H1 (cell line): ENCODE data around the gene ADAMTS3.

ENCODE experiments used
- ATF3 ChIP-seq: IDR thresholded peaks from 2 replicates; pipeline ENCODE4 v1.6.1; 2011; ENCODE audit warnings: low read depth, mild to moderate bottlenecking, low read length; ENCODE audit not compliant: insufficient read depth
- HDAC6 ChIP-seq: IDR thresholded peaks from one replicate; pipeline ENCODE4 v1.7.1; 2012; ENCODE audit warnings: low read depth, mild to moderate bottlenecking, inconsistent platforms, low read length, moderate library complexity
- NRF1 ChIP-seq: IDR thresholded peaks from 2 replicates; pipeline ENCODE4 v1.6.1; 2011; ENCODE audit warnings: mild to moderate bottlenecking, low read depth, low read length, improper control_type of control experiment
- SP1 ChIP-seq: IDR thresholded peaks from 2 replicates; pipeline ENCODE4 v1.6.1; 2011; ENCODE audit warnings: low read depth, low read length
- TF ChIP-seq, protein P1 (sequence below), 3 experiments: IDR thresholded peaks; 1 replicate in 2 of 3; 2 replicates in 1 of 3; pipeline versions ENCODE4 v1.5.1 to v1.6.1; 2011; ENCODE audit warnings: low read length in 3 of 3, mild to moderate bottlenecking in 3 of 3, inconsistent platforms in 2 of 3, low read depth in 1 of 3, moderate library complexity in 1 of 3; ENCODE audit not compliant: insufficient read depth in 1 of 3; ENCODE audit errors: control extremely low read depth in 1 of 3

DNA sequence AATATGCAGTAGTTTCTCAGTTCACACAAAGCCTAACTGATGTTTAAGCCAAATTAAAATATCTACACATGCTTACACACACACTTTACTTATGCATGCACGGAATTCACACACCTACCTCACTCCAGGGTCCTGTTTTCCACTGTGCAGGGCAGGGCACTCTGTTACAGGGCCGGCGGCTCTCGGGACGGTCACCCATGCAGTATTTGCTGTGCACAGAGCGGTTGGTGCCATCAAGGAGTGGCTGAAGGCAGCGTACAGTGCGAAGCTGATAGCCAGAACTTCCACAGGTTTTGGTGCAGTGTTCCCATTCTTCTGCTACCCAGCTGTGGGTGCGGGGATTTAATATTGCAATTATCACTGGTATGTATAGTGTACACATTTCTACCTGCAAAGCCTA lies 278.3 kb downstream of the ADAMTS3 start:
- TF ChIP-seq NRF1 (no peak), SP1 (no peak), HDAC6 (no peak), ATF3 (no peak)
- TF ChIP-seq, protein P1, sequence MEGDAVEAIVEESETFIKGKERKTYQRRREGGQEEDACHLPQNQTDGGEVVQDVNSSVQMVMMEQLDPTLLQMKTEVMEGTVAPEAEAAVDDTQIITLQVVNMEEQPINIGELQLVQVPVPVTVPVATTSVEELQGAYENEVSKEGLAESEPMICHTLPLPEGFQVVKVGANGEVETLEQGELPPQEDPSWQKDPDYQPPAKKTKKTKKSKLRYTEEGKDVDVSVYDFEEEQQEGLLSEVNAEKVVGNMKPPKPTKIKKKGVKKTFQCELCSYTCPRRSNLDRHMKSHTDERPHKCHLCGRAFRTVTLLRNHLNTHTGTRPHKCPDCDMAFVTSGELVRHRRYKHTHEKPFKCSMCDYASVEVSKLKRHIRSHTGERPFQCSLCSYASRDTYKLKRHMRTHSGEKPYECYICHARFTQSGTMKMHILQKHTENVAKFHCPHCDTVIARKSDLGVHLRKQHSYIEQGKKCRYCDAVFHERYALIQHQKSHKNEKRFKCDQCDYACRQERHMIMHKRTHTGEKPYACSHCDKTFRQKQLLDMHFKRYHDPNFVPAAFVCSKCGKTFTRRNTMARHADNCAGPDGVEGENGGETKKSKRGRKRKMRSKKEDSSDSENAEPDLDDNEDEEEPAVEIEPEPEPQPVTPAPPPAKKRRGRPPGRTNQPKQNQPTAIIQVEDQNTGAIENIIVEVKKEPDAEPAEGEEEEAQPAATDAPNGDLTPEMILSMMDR (IDR thresholded peaks at IDR 0.05; ENCODE audit: control extremely low read depth in 1 of 3, insufficient read depth in 1 of 3, low read depth in 1 of 3, low read length in 3 of 3), result no peak
